HG03521 (cell line): ENCODE results near the gene LCE2A.
"Not testable (repeated sequence)": the region's sequence is repeated elsewhere in the genome, so short reads cannot be mapped to it uniquely, and the experiment has no call there.

Source experiments
- ATAC-seq: cut with Tn5 transposase; IDR thresholded peaks from one replicate; pipeline ENCODE4 v1.9.1; 2021; ENCODE audit warnings: mild to moderate bottlenecking, moderate library complexity; ENCODE audit not compliant: unreplicated experiment

LCE2A gene, protein sequence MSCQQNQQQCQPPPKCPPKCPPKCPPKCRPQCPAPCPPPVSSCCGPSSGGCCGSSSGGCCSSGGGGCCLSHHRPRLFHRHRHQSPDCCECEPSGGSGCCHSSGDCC

DNA sequence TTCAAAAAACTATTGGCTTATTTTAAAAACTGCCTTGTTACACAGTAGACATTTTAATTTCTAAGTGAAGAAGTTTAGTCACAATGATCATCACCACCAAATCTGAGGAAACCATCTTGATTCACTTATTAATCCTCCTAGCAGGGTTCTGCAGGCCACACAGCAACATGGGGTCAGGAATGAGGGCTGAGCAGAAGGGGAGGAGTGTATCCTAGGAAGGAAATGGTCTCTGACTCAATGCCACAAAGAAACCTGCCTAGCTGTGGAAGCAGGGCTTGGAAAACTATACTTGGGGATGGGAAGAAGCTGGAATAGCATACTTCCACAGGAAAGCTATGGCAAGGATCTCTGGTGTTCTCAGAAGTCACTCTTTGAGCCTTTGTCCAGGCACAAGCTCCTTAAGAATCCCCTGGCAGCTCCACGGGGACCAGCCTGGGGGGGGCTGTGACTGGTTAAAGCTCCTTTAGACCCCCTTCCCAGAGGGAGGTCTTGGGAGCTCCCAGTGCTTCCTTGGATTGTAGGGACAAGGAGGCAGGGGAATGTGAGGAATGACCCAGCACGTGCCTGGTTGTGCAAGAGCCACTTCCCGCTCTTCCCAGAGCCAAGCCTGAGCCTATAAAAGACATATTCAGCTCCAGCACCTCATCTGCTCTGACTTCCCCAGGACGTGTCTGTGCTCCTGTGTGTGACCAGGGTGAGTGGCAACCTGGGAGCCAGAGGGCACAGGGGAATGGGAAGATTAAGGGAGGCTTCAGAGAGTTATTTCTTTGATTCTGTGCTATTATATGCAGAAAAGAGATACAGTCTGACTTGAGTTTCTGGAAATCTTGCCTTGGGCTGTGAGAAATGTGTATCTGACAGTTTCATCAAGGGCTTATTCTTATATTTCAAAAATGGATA is at the start of gene LCE2A:
Gene LCE2A, plus strand, starts transcription at position 645 of the 900 bp plus-strand sequence. CDS start 557 bp downstream, outside the sequence.
- ATAC-seq: no peak

GRCh38 chr1:152654110-152654509 is 44.0 kb upstream of the LCE2A start:
- no peak for ATAC-seq

DNA sequence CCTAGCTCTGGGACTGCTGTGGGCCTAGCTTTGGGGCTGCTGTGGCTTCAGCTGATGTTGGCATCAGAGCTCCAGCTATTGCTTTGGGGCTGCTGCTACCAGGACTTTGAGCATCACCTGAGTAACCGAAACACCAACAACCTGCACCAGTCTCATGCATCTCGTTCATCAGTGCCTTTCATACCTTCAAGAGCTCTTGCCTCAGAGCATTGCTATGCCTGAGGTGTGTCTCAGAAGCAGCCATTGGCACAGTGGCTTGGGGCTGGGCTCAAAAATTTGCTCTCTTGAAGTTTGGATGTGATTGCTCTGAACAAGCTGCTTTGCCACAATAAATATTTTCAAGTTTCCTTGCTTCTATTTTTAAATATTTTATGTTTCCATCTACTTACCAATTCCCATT is 41.7 kb upstream of the LCE2A start:
- no peak for ATAC-seq

DNA sequence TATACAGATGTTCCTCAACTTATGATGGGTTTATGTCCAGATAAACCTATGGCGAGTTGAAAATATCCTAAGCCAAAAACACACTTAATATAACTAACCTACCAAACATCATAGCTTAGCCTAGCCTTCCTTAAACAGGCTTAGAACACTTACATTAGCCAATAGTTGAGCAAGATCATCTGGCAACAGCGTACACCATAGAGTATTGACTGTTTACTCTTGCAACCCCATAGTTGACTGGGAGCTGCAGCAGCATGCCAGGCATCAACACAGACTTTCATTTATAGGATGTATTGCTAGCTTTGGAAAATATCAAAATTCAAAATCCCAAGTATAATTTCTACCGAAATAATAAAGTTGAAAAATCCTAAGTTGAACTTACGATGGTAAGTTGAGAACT is 40.5 kb upstream of the LCE2A start:
- ATAC-seq: no peak

DNA sequence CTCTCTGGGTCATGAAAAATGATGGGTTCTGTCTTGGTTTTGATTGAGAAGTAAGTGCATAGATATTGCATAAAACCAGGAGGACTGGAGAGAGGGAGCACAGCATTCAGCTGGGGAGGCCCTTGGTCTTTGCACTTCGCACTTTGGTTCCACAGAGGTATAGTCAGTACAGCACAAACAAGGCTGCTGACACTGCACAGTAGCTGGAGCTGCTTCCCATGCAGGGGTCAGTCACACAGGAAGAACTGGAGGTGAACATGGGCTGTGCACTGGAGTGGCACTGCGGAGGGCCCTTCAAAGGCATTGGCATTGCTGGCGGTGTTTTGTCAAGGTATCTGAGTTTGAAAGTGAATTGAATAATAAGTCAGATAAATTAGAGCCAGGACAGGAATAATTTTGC is 39.5 kb upstream of the LCE2A start:
- no peak for ATAC-seq

- no peak for ATAC-seq
Measured at GRCh38 chr1:152663098-152663497, 35.0 kb upstream of the LCE2A start, which contains the start of gene LCE2D. TSS of gene LCE2D (plus strand) at chr1:152663380. CDS start at chr1:152664106, 726 bp downstream.

GRCh38 chr1:152666171-152666570 is 32.0 kb upstream of the LCE2A start:
- not testable (repeated sequence) for ATAC-seq

GRCh38 chr1:152667648-152668047 is 30.5 kb upstream of the LCE2A start:
- no peak for ATAC-seq

- no peak for ATAC-seq
Measured at GRCh38 chr1:152673016-152673415, 25.1 kb upstream of the LCE2A start.

GRCh38 chr1:152674983-152675382 is 23.2 kb upstream of the LCE2A start, which contains the start of gene LCE2C:
TSS of gene LCE2C (plus strand) at chr1:152675279. CDS start at chr1:152676016, 737 bp downstream.
- ATAC-seq: not testable (repeated sequence)

DNA sequence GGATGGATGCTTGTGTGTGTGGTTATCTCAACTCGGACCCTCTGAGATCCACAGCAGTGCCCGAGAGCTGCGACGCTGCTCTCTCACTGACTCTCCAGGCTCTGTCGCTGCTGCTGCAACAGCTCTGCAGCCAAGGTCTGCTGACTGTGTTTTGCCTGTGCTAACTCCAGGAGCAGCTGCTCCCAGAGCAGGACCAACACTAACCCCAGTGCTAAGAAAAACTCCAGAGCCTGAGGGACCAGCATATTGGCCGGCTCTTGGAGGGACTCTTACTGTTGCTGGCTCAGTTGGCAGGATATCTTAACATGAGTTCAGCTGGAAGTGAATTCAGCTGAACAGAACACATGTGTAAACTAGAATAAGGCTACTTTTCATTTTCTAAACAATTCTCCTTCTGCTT is 18.7 kb upstream of the LCE2A start:
- ATAC-seq: no peak

DNA sequence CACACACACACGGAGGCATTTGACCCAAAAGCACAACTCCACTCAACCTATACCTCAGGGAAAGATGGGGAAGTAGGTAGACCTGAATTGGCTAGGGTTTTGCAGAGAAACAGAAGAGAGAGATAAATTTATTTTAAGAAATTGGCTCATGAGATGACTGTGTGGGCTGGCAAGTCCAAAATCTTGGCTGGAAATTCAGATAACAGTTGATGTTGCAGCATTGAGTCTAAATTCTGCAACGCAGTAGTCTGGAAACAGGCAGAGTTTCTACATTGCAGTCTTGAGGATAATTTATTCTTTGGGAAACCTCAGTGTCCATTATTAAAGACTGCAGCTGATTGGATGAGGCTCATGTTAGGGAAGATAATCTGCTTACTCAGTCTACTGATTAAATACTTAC is 16.5 kb upstream of the LCE2A start:
- ATAC-seq: no peak

GRCh38 chr1:152683846-152684245 is 14.3 kb upstream of the LCE2A start:
- no peak for ATAC-seq

DNA sequence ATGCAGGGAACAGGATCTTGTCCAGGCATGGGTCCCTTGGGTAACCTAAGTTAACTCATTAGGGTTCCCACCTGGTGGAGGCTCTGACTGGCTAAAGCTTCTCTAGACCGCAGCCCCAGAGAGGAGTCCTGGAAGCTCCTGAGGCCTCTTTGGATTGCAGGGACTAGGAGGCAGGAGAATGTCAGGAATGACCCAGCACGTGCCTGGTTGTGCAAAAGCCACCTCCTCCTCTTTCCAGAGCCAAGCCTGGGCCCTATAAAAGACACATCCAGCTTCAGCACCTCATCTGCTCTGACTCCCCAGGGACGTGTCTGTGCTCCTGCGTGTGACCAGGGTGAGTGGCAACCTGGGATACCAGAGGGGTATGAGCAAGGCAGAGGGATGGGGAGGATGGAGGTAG is 12.3 kb upstream of the LCE2A start, which contains the start of gene LCE2B:
Gene LCE2B, plus strand, starts transcription at position 301 of the 400 bp plus-strand sequence. CDS start 721 bp downstream, outside the sequence.
- not testable (repeated sequence) for ATAC-seq

GRCh38 chr1:152699746-152700145 is 1.6 kb downstream of the LCE2A start:
- no peak for ATAC-seq

DNA sequence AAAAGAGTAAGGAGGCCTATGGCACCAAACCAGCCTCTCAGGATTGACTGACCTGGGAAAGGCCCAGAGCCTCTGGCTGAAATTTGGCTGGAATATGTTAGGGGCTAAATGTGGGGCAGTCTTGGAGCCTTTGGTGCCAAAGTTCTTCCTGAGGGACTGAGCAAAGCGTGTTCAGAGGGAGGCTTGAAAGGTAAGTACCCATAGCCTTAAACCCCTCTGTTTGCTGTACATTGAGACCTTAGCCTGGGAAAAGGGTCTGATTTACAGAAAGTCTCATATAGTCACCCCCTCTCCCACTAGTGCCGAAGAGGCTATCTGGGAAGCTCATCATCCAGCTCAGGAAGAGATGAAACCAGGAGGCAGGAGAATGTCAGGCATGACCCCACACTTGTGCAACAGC is 9.7 kb downstream of the LCE2A start, which contains the start of gene LCE4A:
Gene LCE4A, plus strand, starts transcription at position 301 of the 400 bp plus-strand sequence. CDS start 916 bp downstream, outside the sequence.
- ATAC-seq: no peak

DNA sequence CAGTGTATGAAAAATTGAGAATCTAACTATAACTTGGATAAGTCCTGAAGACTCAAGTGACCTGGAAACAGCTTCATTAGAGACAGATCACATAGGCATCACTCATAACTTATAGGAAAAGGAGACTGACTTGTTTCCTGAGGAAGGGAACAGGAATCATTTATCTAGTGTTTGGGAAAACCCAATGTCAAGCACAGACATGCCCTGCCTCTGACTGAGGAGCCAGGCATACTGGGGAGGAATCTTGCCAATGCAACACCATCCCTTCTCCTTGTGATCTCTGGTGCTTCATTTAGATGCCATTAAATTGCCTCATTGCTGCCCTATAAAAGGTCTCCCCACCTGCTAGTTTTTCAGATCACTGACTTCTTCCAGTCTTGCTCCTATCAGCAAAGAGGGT is 20.1 kb downstream of the LCE2A start:
- no peak for ATAC-seq

GRCh38 chr1:152725261-152725660 is 27.1 kb downstream of the LCE2A start:
- ATAC-seq: no peak

DNA sequence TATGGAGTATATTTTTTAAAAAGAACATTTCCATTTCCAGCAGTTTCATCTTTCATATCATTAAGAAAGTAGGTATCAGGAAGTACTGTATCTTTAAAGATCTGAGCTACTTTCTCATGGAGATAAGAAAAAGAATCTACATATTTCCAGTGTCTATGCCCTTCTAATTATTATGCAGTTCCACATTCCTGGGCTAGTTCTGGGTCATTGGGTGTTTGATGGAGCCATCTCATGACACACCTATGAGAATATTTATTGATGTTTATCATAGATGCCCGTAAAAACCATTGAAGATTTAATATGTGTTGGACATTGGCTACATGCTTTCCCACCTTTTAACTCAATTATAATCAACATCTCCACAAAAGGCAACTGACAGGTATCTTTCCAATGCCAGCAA is 30.8 kb downstream of the LCE2A start:
- no peak for ATAC-seq

- no peak for ATAC-seq
Measured at GRCh38 chr1:152735648-152736047, 37.5 kb downstream of the LCE2A start.

DNA sequence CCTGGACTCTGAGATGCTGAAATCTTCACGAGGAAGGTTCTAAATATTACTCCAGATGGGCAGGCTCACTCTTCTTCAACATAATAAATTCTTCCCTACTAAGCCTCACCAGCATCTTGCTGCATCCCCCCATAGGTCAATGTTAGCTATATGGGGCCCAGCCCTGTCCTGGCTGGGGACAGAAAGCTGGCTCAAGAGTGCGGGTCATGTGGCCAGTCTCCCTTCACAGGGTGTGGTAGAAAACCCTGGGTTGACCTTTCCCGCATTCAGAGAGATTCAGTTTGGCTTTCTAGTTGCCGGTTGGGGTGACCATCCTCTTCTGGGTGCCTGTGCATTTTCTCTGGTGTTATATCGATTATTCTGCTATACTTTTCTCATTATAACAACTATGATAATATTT is 39.9 kb downstream of the LCE2A start:
- ATAC-seq: no peak

- ATAC-seq: no peak
Measured at GRCh38 chr1:152739841-152740240, 41.7 kb downstream of the LCE2A start.
